Measurements from ENCODE around the gene MRE11. TPM values are rescaled to one million over a fixed set of nuclear protein-coding genes. Genes with fewer than 3 reads are reported as not detected.

The MRE11 gene
- total and polyA plus RNA-seq, 9 donors, result 8.0 to 22.6 (median 15.1) TPM

- 71% methylated on average over 1 of the region's 4 CpGs for WGBS (ENCODE audit: insufficient coverage)
- Histone ChIP-seq H3K27me3 (ENCODE audit: control insufficient read depth, insufficient read depth, low read length) (no peaks in the 10 kb centered on the region), H3K27ac (ENCODE audit: low read length) (no peak overlapping the region), H3K4me3 (ENCODE audit: low read length) (no peak overlapping the region), H3K4me1 (ENCODE audit: control insufficient read depth, insufficient read depth, low read length) (no peaks in the 10 kb centered on the region), H3K36me3 (ENCODE audit: control insufficient read depth, insufficient read depth, low read length) (peaks cover 6% of the 10 kb centered on the region), H3K9me3 (replicated peaks; ENCODE audit: control insufficient read depth, low read depth, low read length) (no peaks in the 10 kb centered on the region)
- no peak for DNase-seq
Observed at GRCh38 chr11:94447149-94447548, 46.5 kb downstream of the MRE11 start.

GRCh38 chr11:94445641-94446040 lies 48.0 kb downstream of the MRE11 start:
- no CpG with 5 or more reads among the region's 1 CpG for WGBS (ENCODE audit: insufficient coverage)
- Histone ChIP-seq H3K4me3 (ENCODE audit: low read length) (no peak overlapping the region), H3K36me3 (ENCODE audit: control insufficient read depth, insufficient read depth, low read length) (peaks cover 6% of the 10 kb centered on the region), H3K27me3 (ENCODE audit: control insufficient read depth, insufficient read depth, low read length) (no peaks in the 10 kb centered on the region), H3K9me3 (replicated peaks; ENCODE audit: control insufficient read depth, low read depth, low read length) (no peaks in the 10 kb centered on the region), H3K4me1 (ENCODE audit: control insufficient read depth, insufficient read depth, low read length) (no peaks in the 10 kb centered on the region), H3K27ac (ENCODE audit: low read length) (no peak overlapping the region)
- DNase-seq, result no peak

- Histone ChIP-seq H3K36me3 (ENCODE audit: control insufficient read depth, insufficient read depth, low read length) (peaks cover 19% of the 10 kb centered on the region), H3K4me1 (ENCODE audit: control insufficient read depth, insufficient read depth, low read length) (no peaks in the 10 kb centered on the region), H3K27me3 (ENCODE audit: control insufficient read depth, insufficient read depth, low read length) (no peaks in the 10 kb centered on the region), H3K9me3 (replicated peaks; ENCODE audit: control insufficient read depth, low read depth, low read length) (peaks cover 4% of the 10 kb centered on the region), H3K4me3 (ENCODE audit: low read length) (no peak overlapping the region), H3K27ac (ENCODE audit: low read length) (no peak overlapping the region)
- WGBS (ENCODE audit: insufficient coverage), result 53% methylated on average over 1 of the region's 1 CpG
- no peak for DNase-seq
Observed at GRCh38 chr11:94433049-94433448, 60.6 kb downstream of the MRE11 start.

- Histone ChIP-seq H3K27ac (ENCODE audit: low read length) (no peak overlapping the region), H3K27me3 (ENCODE audit: control insufficient read depth, insufficient read depth, low read length) (no peaks in the 10 kb centered on the region), H3K4me1 (ENCODE audit: control insufficient read depth, insufficient read depth, low read length) (no peaks in the 10 kb centered on the region), H3K4me3 (ENCODE audit: low read length) (no peak overlapping the region), H3K36me3 (ENCODE audit: control insufficient read depth, insufficient read depth, low read length) (peaks cover 23% of the 10 kb centered on the region), H3K9me3 (replicated peaks; ENCODE audit: control insufficient read depth, low read depth, low read length) (peaks cover 8% of the 10 kb centered on the region)
- WGBS (ENCODE audit: insufficient coverage), result no CpG with 5 or more reads among the region's 2 CpGs
- DNase-seq, result no peak
Observed at GRCh38 chr11:94424662-94425061, 69.0 kb downstream of the MRE11 start.

GRCh38 chr11:94424011-94424410 lies 69.6 kb downstream of the MRE11 start:
- Histone ChIP-seq H3K9me3 (replicated peaks; ENCODE audit: control insufficient read depth, low read depth, low read length) (peaks cover 5% of the 10 kb centered on the region), H3K36me3 (ENCODE audit: control insufficient read depth, insufficient read depth, low read length) (peaks cover 19% of the 10 kb centered on the region), H3K4me3 (ENCODE audit: low read length) (no peak overlapping the region), H3K27me3 (ENCODE audit: control insufficient read depth, insufficient read depth, low read length) (no peaks in the 10 kb centered on the region), H3K27ac (ENCODE audit: low read length) (no peak overlapping the region), H3K4me1 (ENCODE audit: control insufficient read depth, insufficient read depth, low read length) (no peaks in the 10 kb centered on the region)
- 80% methylated on average over 1 of the region's 2 CpGs for WGBS (ENCODE audit: insufficient coverage)
- DNase-seq, result no peak

GRCh38 chr11:94423507-94423906 lies 70.1 kb downstream of the MRE11 start:
- Histone ChIP-seq H3K36me3 (ENCODE audit: control insufficient read depth, insufficient read depth, low read length) (peaks cover 19% of the 10 kb centered on the region), H3K4me3 (ENCODE audit: low read length) (no peak overlapping the region), H3K9me3 (replicated peaks; ENCODE audit: control insufficient read depth, low read depth, low read length) (peaks cover 5% of the 10 kb centered on the region), H3K4me1 (ENCODE audit: control insufficient read depth, insufficient read depth, low read length) (no peaks in the 10 kb centered on the region), H3K27me3 (ENCODE audit: control insufficient read depth, insufficient read depth, low read length) (no peaks in the 10 kb centered on the region), H3K27ac (ENCODE audit: low read length) (no peak overlapping the region)
- DNase-seq, result no peak
- 54% methylated on average over 2 of the region's 3 CpGs for WGBS (ENCODE audit: insufficient coverage)

GRCh38 chr11:94418123-94418765 lies 75.4 kb downstream of the MRE11 start:
- no CpG with 5 or more reads among the region's 3 CpGs for WGBS (ENCODE audit: insufficient coverage)
- no peak for DNase-seq
- Histone ChIP-seq H3K9me3 (replicated peaks; ENCODE audit: control insufficient read depth, low read depth, low read length) (no peaks in the 10 kb centered on the region), H3K4me1 (ENCODE audit: control insufficient read depth, insufficient read depth, low read length) (no peaks in the 10 kb centered on the region), H3K27ac (ENCODE audit: low read length) (no peak overlapping the region), H3K27me3 (ENCODE audit: control insufficient read depth, insufficient read depth, low read length) (no peaks in the 10 kb centered on the region), H3K36me3 (ENCODE audit: control insufficient read depth, insufficient read depth, low read length) (peaks cover 3% of the 10 kb centered on the region), H3K4me3 (ENCODE audit: low read length) (no peak overlapping the region)

- peak; percentile 64 for DNase-seq
- no CpG with 5 or more reads among the region's 4 CpGs for WGBS (ENCODE audit: insufficient coverage)
- Histone ChIP-seq H3K36me3 (ENCODE audit: control insufficient read depth, insufficient read depth, low read length) (no peaks in the 10 kb centered on the region), H3K4me1 (ENCODE audit: control insufficient read depth, insufficient read depth, low read length) (no peaks in the 10 kb centered on the region), H3K27ac (ENCODE audit: low read length) (no peak overlapping the region), H3K27me3 (ENCODE audit: control insufficient read depth, insufficient read depth, low read length) (no peaks in the 10 kb centered on the region), H3K9me3 (replicated peaks; ENCODE audit: control insufficient read depth, low read depth, low read length) (no peaks in the 10 kb centered on the region), H3K4me3 (ENCODE audit: low read length) (no peak overlapping the region)
Observed at GRCh38 chr11:94417386-94417987, 76.2 kb downstream of the MRE11 start.

GRCh38 chr11:94405062-94405833 lies 88.4 kb downstream of the MRE11 start:
- Histone ChIP-seq H3K4me3 (ENCODE audit: low read length) (no peak overlapping the region), H3K27ac (ENCODE audit: low read length) (no peak overlapping the region), H3K9me3 (replicated peaks; ENCODE audit: control insufficient read depth, low read depth, low read length) (no peaks in the 10 kb centered on the region), H3K27me3 (ENCODE audit: control insufficient read depth, insufficient read depth, low read length) (peaks cover 17% of the 10 kb centered on the region), H3K4me1 (ENCODE audit: control insufficient read depth, insufficient read depth, low read length) (peaks cover 12% of the 10 kb centered on the region), H3K36me3 (ENCODE audit: control insufficient read depth, insufficient read depth, low read length) (no peaks in the 10 kb centered on the region)
- WGBS (ENCODE audit: insufficient coverage), result 78% methylated on average over 4 of the region's 4 CpGs
- no peak for DNase-seq

GRCh38 chr11:94402355-94402754 lies 91.3 kb downstream of the MRE11 start:
- no CpG with 5 or more reads among the region's 1 CpG for WGBS (ENCODE audit: insufficient coverage)
- no peaks in the 10 kb centered on the region for H3K36me3 ChIP-seq (ENCODE audit: control insufficient read depth, insufficient read depth, low read length)
- H3K27ac ChIP-seq (ENCODE audit: low read length), result no peak overlapping the region

More at GRCh38 chr11:94402355-94402754, 91.3 kb downstream of the MRE11 start:
- peaks cover 12% of the 10 kb centered on the region for H3K4me1 ChIP-seq (ENCODE audit: control insufficient read depth, insufficient read depth, low read length)
- DNase-seq, result no peak
- no peaks in the 10 kb centered on the region for H3K9me3 ChIP-seq (replicated peaks; ENCODE audit: control insufficient read depth, low read depth, low read length)
- H3K4me3 ChIP-seq (ENCODE audit: low read length), result no peak overlapping the region
- H3K27me3 ChIP-seq (ENCODE audit: control insufficient read depth, insufficient read depth, low read length), result peaks cover 31% of the 10 kb centered on the region

All from muscle of leg (tissue), 11 donors.